Mucosa of rectum (tissue), 2 donors: ENCODE measurements around the gene LIMCH1.

Experiments used
- H3K27ac ChIP-seq, 2 donors: one replicate each; pipeline ENCODE4 v1.7.0; 2013; ENCODE audit warnings: inconsistent platforms in 2 of 2, low read depth in 2 of 2, low read length in 2 of 2
- H3K27me3 ChIP-seq, 2 donors: one replicate each; pipeline ENCODE4 v1.7.0; 2013; ENCODE audit warnings: low read length in 2 of 2; ENCODE audit not compliant: control insufficient read depth in 2 of 2, insufficient read depth in 2 of 2
- H3K36me3 ChIP-seq, 2 donors: one replicate each; pipeline ENCODE4 v1.7.0; 2013; ENCODE audit warnings: low read length in 2 of 2; ENCODE audit not compliant: control insufficient read depth in 2 of 2, insufficient read depth in 2 of 2
- H3K4me1 ChIP-seq, 2 donors: one replicate each; pipeline ENCODE4 v1.7.0; 2013; ENCODE audit warnings: low read length in 2 of 2, mild to moderate bottlenecking in 1 of 2; ENCODE audit not compliant: control insufficient read depth in 2 of 2, insufficient read depth in 2 of 2
- H3K4me3 ChIP-seq, 2 donors: one replicate each; pipeline ENCODE4 v1.7.0; 2013; ENCODE audit warnings: low read length in 2 of 2
- H3K9ac ChIP-seq, 2 donors: one replicate each; pipeline ENCODE4 v1.7.0; 2013; ENCODE audit warnings: low read length in 2 of 2, low read depth in 1 of 2, mild to moderate bottlenecking in 1 of 2
- H3K9me3 ChIP-seq, 2 donors: one replicate each; pipeline ENCODE4 v1.7.0; 2013; ENCODE audit warnings: low read length in 2 of 2; ENCODE audit not compliant: control insufficient read depth in 2 of 2
- donor health status: healthy.
- donor health status: Normal muscosa, but diverticular disease.

LIMCH1 gene

DNA sequence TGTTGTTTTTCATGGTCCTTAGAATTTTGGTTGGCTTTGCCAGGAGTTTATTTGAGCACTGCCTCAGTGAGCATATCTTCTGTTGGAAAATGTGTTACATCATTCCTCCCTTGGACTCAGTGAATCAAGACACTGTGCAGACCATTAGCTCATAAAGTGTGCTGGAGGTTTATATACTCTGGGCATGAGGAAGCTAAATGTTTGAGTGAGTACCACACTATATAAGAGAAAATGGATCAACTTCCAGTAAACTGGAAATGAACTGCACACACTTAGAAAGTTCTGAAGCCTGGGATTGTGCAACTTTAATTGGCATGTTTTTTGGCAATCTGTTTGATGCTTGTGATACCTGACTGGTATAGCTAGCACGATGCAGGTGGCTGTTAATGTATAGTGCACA lies 75.9 kb downstream of the LIMCH1 start:
- Histone ChIP-seq H3K4me3 (peak overlapping the region in 1 of 2 donors; percentile 41), H3K9me3 (no peaks in the 10 kb centered on the region), H3K4me1 (peaks cover 8 to 14% of the 10 kb centered on the region in 2 donors), H3K36me3 (no peaks in the 10 kb centered on the region), H3K9ac (no peak overlapping the region), H3K27ac (no peak overlapping the region), H3K27me3 (no peaks in the 10 kb centered on the region)

DNA sequence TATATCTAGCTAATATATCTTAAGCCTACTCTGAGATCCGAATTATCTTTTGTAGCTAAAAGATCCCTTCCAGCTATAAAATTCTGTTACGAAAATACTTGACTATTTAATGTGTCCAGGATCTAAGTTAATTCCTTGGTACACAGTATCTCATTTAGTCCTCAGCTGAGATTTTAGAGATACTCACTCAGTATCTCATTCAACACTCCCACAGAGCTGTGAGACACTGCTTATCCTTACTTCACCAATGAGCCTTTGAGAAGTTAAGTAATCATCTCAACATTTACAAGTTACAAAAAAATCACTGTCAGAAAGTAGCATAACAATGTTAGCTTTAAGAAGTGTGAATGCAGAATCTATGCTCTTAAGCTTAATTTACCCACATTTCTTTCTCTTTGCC lies 76.6 kb downstream of the LIMCH1 start:
- Histone ChIP-seq H3K27ac (no peak overlapping the region), H3K4me1 (peaks cover 8 to 14% of the 10 kb centered on the region in 2 donors), H3K36me3 (no peaks in the 10 kb centered on the region), H3K4me3 (no peak overlapping the region), H3K27me3 (no peaks in the 10 kb centered on the region), H3K9ac (no peak overlapping the region), H3K9me3 (no peaks in the 10 kb centered on the region)

DNA sequence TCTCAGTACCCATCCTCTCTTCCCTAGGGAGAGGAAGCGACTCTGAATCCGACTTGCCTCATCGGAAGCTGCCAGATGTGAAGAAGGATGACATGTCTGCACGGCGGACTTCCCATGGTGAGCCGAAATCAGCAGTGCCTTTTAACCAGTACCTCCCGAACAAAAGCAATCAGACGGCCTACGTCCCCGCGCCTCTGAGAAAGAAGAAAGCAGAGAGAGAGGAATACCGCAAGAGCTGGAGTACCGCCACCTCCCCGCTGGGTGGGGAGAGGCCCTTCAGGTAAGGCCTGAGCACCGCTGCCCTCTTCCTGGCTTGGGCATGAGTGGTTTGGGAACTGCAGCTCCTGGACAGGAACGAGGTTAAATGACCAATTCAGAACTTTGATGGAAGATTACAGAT lies 81.2 kb downstream of the LIMCH1 start:
- Histone ChIP-seq H3K9ac (no peak overlapping the region), H3K4me1 (peaks cover 0 to 2% of the 10 kb centered on the region in 2 donors), H3K27me3 (no peaks in the 10 kb centered on the region), H3K4me3 (no peak overlapping the region), H3K27ac (no peak overlapping the region), H3K9me3 (no peaks in the 10 kb centered on the region), H3K36me3 (no peaks in the 10 kb centered on the region)

DNA sequence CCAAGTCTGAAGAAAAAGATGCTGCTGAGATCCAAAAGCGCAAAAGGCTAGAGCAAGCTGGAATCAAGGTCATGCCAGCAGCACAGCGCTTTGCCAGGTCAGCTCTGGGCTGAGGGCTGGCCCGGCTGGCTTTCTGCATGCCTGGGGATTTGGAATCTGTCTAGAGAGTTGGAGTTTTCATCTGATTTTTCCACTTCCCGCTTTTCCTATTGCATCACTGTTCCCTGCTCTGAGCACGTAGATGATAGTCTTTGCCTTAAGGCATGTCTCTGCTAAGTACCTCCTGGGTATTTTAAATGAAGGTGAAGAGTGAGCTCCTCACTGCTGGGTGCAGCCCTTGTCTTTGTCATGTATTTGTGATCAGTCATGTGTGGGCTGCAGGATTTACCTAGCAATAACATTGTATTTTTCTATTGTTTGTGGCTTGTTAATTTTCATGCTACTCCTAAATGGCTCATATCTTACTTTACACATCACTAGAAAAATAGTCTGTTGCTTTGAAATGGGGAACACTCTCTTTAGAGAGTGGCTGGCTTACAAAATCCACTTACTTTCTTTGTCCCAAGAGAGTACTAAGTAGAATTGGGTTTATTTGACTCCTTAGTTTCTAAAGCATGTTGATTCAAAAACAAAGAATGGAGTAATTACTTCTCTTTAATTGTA lies 82.8 kb downstream of the LIMCH1 start:
- Histone ChIP-seq H3K36me3 (no peaks in the 10 kb centered on the region), H3K9ac (no peak overlapping the region), H3K4me3 (no peak overlapping the region), H3K9me3 (no peaks in the 10 kb centered on the region), H3K27ac (no peak overlapping the region), H3K27me3 (no peaks in the 10 kb centered on the region), H3K4me1 (no peaks in the 10 kb centered on the region)

DNA sequence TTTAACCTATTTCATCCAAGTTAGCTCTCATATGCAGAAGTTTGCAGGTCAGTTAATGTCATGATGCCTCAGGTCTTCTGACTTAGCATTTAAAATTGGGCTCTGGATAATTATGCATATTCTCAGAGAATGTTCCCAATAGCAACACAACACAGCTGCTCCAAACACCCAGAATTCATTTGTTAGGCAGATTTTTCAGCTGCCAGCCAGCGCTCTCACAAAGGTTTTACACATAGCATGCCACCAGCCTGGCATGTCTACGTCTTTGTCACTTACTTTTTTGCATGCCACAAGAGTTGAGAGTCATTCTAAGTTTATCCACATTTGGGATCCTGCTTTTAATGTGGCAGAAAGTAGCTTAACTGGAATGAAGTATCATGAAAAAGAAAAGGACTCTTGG lies 84.8 kb downstream of the LIMCH1 start:
- H3K27me3 ChIP-seq = no peaks in the 10 kb centered on the region
- H3K9me3 ChIP-seq = no peaks in the 10 kb centered on the region
- no peak overlapping the region for H3K4me3 ChIP-seq
- H3K36me3 ChIP-seq = no peaks in the 10 kb centered on the region
- H3K4me1 ChIP-seq = no peaks in the 10 kb centered on the region
- no peak overlapping the region for H3K27ac ChIP-seq
- H3K9ac ChIP-seq = no peak overlapping the region

DNA sequence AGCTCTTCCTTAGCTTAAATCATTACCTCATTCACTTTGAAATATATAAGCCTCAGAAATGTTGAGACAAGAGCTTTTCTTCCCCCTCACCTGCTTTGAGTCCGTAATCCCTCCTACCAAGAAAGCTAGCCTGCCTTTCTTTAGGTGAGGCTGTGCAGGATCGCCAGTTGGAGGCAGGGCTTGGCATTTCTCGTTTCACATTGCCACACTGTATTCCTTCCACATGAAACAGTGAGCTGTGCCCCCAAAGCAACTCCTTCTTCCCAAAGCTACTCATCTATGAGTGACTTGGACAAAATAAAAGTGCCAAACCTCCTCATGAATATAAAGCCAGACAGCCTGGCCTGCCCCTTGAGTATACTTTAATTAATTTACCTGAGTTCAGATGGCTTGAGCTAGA lies 86.8 kb downstream of the LIMCH1 start:
- Histone ChIP-seq H3K36me3 (no peaks in the 10 kb centered on the region), H3K27ac (no peak overlapping the region), H3K9ac (no peak overlapping the region), H3K27me3 (no peaks in the 10 kb centered on the region), H3K4me3 (no peak overlapping the region), H3K9me3 (no peaks in the 10 kb centered on the region), H3K4me1 (no peaks in the 10 kb centered on the region)

DNA sequence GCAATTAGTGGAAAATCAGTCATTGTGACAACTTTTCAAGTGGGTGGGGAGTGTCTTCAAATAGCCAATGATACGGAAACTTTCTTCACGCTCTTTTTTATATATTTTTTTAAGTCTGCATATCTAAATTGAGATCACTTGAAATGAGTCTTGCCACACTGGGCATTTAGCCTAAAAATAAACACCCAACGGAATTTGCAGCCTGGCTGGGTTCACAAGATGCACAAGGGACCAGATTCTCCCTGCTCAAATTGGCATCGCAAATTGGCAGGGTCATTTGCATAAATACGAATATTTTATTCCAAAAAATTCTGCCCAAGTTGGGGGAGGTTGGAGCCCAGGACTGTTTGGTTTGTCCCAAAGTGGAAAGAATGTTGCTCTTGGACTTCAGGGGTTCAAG lies 87.6 kb downstream of the LIMCH1 start:
- Histone ChIP-seq H3K9me3 (no peaks in the 10 kb centered on the region), H3K27me3 (no peaks in the 10 kb centered on the region), H3K27ac (no peak overlapping the region), H3K36me3 (no peaks in the 10 kb centered on the region), H3K9ac (no peak overlapping the region), H3K4me1 (no peaks in the 10 kb centered on the region), H3K4me3 (no peak overlapping the region)

DNA sequence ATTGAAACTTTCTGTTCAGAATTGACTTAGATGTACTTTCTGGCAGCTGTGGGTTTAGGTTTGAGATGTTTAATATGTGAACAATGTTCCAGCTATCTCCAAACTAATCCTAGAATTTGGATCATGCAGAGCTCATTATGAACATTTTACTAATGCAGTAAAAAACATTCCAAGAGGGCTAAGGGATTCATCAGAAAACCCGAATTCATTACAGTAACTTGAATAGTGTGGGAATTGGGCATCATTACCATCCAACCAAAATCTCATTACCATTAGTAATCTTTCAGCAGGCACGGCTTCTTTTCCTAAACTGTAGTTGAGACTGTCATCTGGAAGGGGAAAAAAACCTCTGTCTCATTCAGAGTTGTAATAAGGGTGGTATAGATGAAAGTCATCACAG lies 91.0 kb downstream of the LIMCH1 start:
- H3K27ac ChIP-seq = no peak overlapping the region

DNA sequence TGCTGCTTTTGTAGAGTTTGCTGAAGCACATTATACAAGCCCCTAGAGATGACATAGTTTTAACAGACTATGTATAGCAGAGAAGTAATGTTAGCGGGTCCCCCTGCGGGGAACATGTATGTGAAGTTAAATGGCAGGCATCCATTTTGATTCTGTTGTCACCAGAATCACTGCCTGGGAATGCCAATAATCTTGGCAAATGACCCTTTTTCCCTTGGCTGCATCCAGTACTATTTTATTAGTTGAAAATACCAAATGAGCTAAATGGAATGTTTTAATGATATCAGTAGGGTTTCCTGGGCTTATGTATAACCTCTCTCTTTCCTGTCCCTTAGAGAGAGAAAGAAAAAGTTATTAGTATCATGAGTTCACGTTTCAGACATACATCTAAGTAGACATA lies 93.6 kb downstream of the LIMCH1 start:
- Histone ChIP-seq H3K27me3 (no peaks in the 10 kb centered on the region), H3K27ac (no peak overlapping the region), H3K9me3 (no peaks in the 10 kb centered on the region), H3K36me3 (no peaks in the 10 kb centered on the region), H3K4me1 (no peaks in the 10 kb centered on the region), H3K4me3 (no peak overlapping the region), H3K9ac (no peak overlapping the region)

More for the DNA sequence above, 91.0 kb downstream of the LIMCH1 start:
- Histone ChIP-seq H3K36me3 (no peaks in the 10 kb centered on the region), H3K27me3 (no peaks in the 10 kb centered on the region), H3K4me1 (no peaks in the 10 kb centered on the region), H3K9me3 (no peaks in the 10 kb centered on the region), H3K4me3 (no peak overlapping the region), H3K9ac (no peak overlapping the region)

DNA sequence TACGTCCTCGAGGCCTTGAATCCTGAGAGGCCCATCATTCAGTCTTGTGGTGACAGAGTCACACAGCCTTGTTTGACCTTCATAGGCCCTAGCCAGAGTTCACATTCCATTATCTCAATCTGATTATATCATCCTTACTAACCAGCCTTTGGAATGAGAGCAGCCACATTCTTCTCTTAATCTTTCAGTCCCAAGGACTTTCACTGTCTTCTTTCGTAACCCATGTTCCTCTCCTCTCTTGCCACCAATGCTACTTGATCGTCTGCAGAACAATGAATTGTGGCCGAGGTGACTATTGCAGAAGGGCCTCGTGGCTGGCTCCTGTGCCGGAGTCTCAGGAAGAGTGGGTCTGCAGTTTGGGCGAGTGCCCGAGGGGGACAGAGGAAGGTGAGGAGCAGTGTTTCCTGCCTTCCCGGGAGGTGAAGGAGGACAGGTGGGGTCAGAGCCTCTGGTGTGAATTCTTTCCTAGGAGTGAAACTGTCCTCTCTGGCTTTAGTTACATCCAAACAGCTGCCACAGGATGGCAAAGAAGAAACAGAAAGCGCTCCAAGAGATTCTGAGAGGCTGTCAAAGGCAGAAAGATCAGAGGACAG lies 94.6 kb downstream of the LIMCH1 start:
- Histone ChIP-seq H3K9ac (no peak overlapping the region), H3K27ac (no peak overlapping the region), H3K9me3 (no peaks in the 10 kb centered on the region), H3K4me3 (no peak overlapping the region), H3K36me3 (no peaks in the 10 kb centered on the region), H3K27me3 (no peaks in the 10 kb centered on the region), H3K4me1 (no peaks in the 10 kb centered on the region)
